Stimulated activated CD4-positive, alpha-beta T cell treated with anti-CD3 and anti-CD28 coated beads, Interleukin-4, amount 100 ng/mL, for 48 hours (primary cell): Measurements from ENCODE around the gene APCDD1.

Source experiments
- DNase-seq, 2 donors: peaks; one replicate each; pipeline ENCODE4 v3.0.0-alpha.2; 2020; ENCODE audit warnings: low read depth in 2 of 2

APCDD1 gene

DNA sequence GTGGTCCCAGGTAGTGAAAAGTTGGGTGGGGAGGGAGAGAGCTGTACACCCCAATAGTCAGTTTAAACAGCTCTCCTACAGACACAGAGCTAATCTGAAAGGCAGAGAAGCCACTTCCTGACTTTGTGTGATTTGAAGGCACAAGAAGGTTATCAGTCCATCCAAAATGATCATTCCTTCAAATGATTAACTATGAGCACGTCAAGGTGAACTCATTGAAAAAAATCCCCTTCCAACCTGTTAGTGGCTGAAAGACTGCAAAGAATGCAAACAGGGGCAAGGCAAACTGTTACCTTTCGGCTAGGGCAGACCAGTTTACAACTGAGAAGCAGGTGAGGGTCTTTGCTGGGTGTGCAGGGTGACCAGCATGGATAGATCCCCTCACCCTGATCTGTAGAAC is 22.8 kb upstream of the APCDD1 start:
- no peak for DNase-seq

DNA sequence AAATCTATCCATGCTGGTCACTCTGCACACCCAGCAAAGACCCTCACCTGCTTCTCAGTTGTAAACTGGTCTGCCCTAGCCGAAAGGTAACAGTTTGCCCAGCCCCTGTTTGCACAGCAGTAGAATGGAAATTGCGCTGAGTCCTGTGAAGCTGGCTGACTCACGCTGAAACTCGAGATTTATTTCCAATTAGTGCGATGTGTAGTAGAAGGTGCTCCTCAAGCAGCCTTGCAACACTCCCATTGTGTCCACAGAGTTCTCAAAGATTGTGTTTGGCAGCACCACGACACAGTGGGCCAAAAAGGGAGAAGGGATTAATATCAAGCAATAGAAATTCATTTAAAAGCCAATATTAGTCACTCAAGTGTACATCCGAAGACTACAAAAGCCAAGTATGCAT is 21.7 kb upstream of the APCDD1 start:
- no peak for DNase-seq

- DNase-seq: no peak
Observed at GRCh38 chr18:10436160-10436559, 18.3 kb upstream of the APCDD1 start.

DNA sequence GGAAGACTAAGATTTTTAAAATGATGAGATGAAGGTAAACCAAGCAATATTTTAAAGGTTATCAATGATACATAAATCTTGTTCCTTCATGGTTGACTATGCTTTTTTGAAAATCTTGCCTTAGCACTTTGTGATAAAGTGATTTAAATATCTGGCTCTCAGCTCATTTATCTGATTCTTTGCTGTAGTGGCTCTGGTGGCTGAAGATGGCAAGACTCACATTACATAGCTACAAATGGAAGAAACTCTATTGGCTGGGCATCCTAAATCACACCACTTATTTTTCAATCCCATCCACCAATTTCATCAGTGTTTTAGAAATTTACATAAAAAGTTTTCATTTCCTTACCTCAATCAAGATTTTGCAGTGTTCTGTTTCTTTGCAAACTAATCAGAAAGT is 16.6 kb upstream of the APCDD1 start:
- DNase-seq: no peak

DNA sequence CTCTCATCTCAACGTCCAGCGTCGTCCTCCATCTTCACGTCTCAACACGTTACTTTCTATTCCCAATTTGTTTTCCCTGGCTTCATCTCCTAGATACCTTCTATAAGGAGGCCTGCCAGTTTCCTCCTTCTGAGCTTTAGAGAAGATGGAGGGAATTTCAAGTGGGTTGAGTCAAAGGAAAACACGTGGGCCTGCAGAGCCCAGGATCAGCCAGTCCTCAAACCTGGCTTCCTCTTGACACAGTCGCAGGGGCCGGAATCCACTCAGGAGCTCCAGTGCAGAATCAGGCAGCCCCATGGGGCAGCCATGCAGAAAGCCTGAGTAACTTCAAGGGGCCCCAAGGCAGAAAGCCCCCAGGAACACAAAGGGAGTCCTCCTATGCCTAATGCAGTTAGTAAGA is 14.5 kb upstream of the APCDD1 start:
- no peak for DNase-seq

- no peak for DNase-seq
Observed at GRCh38 chr18:10440884-10441283, 13.6 kb upstream of the APCDD1 start.

DNA sequence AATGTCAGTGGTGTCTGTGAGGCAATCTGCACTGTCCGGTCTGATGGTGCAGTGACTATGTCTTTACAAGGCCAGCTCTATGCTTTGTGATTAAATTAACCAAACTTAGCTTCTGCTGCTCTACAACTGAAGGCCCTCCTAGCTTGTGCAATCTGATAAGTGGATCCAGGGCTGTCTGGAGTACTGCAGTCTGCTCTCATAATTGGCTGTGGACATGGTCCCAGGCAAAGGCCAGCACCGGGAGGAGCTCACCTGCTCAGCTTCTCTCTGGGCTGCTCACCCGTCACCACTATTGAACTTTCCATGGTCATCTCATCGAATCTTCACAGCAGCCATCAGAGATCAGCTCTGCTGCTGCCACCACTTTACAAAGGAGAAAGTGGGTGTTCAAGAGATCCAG is 13.0 kb upstream of the APCDD1 start:
- DNase-seq: no peak

- no peak for DNase-seq
Observed at GRCh38 chr18:10442551-10442971, 11.9 kb upstream of the APCDD1 start.

GRCh38 chr18:10443001-10443400 is 11.4 kb upstream of the APCDD1 start:
- no peak for DNase-seq

DNA sequence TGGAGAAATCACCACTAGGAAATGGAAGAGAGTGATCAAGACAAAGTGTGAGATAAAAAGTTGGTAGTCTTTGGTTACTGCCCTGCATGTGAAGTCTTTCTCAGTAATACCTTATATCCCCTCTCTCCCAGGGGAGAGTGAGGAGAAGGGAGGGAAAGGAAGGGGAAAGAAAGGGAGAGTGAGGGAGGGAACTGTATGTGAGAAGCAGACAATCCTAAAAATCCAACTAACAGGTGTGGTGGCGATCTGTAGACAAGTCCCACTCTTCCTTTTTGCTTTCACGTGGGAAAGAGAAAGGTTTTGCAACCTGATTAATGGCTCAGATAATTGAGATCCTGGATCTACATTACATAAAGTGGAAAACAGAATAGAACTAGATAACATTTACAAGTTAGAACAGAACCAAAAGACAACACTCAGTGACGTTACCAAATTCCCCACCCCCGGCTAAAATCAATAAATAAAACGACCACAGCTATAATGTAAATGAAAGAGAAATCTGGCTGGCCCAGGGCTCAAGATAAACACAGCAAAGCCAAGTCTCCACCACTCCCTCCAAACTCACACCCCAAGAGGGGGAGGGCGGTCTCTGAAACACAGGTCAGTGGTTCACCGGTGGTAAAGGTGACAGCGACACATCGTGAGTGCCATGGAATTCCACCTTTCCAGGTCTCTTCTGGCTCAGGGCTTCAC is 10.0 kb upstream of the APCDD1 start:
- DNase-seq: no peak

DNA sequence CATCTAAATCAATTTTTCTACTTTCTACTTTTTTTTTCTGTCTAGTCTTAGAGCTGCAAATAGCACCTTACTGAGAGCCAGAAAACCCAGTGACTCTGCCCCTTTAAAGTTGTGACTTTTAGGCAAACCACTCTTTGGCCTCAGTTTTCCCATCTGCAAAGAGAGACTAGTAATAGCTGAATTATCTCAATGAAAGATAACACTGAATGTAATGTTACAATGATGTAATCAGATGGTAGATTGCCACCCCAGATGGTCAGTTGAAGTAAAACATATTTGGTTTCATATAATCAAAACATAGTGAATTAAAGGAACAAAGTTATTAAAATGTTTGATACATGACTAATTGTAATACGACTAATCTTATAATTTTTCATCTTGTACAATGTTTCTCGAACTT is 5.0 kb upstream of the APCDD1 start:
- DNase-seq: no peak

DNA sequence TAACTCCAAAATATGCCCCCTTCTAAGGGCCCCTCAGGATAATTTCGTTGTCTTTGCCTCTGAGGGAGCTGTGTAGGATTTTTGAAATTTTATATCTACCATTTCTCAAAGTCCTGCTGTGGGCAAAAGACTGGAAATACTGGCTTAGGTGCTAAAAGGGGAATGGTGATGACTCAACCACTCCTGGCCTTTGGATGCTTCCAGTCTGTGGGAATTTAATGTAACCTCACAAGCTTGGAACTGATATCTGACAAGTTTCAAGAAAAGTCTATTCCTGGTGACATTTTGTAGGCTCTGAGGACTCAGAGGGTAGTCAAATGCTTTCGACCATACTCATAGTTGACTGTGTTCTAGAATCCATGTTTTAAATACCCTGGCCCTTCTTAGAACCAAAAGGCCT is 3.4 kb upstream of the APCDD1 start:
- no peak for DNase-seq

GRCh38 chr18:10453261-10453805 is 1.1 kb upstream of the APCDD1 start:
- DNase-seq: no peak

DNA sequence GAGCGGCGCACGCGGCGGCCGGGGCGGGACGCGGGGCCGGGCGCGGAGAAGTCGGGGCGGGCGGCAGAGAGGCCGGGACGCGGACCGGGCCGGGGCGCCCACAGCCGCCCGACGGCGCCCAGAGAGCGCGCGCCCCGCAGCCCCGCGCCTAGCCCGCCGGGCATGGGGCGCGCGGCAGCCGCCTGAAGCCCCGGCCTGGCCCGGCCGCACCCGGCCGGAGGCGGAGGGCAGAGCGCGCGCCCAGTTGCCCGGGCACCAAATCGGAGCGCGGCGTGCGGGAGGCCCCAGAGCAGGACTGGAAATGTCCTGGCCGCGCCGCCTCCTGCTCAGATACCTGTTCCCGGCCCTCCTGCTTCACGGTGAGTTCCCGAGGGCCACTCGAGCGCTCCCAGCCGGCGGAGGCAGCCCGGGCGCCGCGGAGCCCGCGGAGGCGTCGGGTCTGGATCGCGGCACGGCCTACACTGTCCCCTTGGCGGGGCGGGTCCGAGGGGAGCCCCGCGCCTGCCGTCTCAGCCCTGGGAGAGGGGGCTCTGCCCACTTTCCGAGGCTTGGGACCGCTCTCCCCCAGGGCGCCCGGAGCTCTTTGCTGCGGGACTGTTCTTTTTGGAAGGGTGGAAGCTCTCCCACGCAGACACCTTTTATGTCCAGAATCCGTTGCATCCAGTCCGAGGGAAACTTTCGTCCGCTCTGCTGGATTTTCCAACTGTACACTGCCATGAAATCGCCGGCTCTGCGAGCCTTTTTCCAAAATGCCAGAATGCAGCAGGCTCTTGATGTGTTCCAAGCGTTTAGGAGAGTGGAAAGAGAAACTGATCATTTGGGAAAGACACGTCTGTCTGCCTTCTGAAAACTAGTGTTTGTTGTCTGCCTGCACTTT is 484 bp downstream of the APCDD1 start:
- DNase-seq: no peak

- no peak for DNase-seq
Observed at GRCh38 chr18:10455726-10456453, 1.5 kb downstream of the APCDD1 start.

- DNase-seq: no peak
Observed at GRCh38 chr18:10456718-10457117, 2.3 kb downstream of the APCDD1 start.

DNA sequence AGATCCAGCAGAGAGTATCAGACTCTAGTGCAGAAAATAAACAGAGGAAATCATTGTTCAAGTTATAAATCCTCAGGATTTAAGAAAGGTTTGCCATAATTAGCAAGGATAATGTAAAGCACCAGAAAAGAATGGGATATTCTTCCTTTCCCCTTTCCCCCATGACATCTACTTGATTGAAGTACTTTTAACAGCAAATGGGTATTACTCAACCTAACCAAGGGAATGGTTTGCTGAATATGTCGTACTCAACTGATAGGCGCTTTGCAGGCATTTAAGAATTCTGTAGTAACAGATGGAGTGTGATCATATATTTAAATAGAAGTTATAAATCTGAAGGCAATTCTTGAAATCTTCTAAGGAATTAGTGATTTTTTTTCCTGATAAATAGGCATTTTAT is 2.7 kb downstream of the APCDD1 start:
- DNase-seq: no peak

DNA sequence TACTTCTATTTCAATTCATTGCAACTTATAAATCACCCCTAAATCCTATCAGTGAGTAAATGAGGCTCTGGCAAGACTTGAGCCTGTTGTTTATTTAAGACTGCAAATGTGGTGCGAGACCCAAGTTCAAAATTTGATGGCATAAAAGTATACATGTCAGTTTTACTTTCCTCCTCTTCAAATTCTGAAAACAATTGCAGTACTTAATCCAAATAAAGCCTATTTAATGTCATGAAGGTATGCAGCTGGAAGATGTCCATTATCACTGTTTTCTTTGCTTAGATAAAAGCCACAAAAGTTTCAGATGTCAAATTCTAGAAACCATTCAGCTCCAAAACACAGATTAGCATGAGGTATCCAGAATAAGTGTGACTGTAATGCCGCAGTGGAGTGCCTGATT is 3.3 kb downstream of the APCDD1 start:
- DNase-seq: no peak

DNA sequence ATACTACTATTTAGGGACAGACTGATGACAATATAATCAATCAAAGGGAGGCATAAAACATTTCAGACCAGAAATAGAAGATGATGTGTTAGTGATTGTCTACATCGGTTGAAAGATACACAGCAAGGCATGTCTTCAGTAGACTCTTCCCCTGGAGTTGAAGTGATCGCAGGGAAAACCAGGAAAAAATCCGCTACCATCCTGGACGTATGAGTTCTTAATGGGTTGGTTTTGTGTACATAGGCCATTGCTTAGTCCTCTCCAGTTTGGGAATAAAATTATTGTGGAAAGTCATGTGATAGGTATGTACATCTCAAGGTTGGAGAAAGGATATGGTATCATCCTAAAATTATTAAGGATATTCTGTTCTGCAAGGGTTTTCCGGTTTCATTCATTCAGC is 4.3 kb downstream of the APCDD1 start:
- DNase-seq: no peak

DNA sequence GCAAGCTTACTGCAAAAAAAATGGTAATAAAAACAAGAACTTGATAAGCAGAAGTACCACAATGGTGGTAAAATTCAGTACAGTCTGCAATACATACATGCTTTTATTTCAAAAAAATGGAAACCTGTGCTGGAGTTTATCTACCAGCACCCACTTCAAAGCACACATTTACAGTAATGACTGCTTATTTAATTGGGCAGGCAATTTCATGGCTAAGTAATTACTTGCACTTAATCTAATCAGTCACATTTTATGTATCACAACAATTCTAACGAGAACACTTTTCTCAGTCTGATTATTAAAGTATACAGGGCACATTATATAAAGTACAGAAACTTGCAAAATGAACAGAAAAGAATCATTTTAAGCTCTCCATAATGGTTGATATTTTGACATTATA is 5.2 kb downstream of the APCDD1 start:
- DNase-seq: no peak

DNA sequence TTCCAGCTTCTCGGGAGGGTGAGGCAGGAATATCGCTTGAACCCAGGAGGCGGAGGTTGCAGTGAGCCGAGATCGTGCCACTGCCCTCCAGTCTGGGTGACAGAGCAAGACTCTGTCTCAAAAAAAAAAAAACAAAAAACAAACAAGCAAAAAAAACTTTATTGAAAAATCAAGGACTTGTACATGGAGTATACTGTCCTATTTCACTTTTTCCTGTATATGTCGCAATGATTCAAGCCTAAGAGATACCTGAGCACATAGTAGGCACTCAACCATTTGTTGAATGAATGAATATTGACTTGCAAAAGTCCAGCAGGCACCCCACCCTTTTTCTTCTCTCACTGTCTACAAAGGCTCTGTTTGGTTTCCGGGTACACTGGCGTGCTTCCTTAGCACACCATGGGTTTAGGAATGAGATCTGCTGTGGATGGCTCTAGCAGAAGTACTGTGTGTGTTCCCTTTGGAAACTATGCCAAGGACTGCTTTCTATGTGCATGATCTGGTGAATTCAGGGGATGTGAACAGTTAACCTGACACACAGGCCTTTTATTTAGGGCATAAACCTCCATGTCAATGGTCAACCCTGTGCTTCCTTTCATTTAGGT is 6.1 kb downstream of the APCDD1 start:
- no peak for DNase-seq

DNA sequence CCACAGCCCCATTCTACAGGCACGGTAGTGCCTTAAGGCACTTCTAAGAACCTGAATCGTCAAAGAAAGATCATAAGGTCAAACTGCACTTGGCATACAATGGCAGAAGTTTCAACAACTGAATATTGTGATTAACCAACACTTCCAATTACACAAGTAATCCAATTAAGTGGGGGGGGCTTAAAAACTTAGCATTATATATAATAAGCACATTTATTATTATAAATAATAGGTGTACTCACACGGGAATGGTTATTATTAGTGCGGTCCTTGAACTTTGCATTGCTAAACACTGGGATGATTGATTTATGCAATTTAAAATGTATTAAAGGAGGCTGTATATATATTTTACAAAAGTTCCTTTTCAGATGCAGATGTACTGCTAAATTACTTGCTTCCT is 7.6 kb downstream of the APCDD1 start:
- no peak for DNase-seq
